H1 (cell line): ENCODE measurements around the gene TPPP2. TPM values are rescaled to one million over a fixed set of nuclear protein-coding genes. Genes with fewer than 3 reads are reported as not detected.

Source experiments
- CTCF ChIA-PET: fragments of 300-600 bp; sonication (Branson Sonifier 250); formaldehyde crosslinking; loops from one replicate; lab custom pipeline; 2021; ENCODE audit not compliant: partially characterized antibody; lab: Charles Lee
- POLR2A ChIA-PET: fragments of 300-600 bp; sonication (Branson Sonifier 250); formaldehyde crosslinking; loops from one replicate; lab custom pipeline; 2021; ENCODE audit warnings: inconsistent platforms; ENCODE audit not compliant: partially characterized antibody; lab: Charles Lee
- DNase-seq, 2 experiments: peaks; one replicate each; pipeline versions ENCODE4 v3.0.0 to v3.0.0-alpha.2; 2010 to 2022; ENCODE audit warnings: low spot score in 2 of 2, low read depth in 1 of 2, mixed read lengths in 1 of 2
- FAIRE-seq: peaks from 2 replicates; lab custom pipeline; 2011; peaks lifted over from hg19 to GRCh38; lab: Jason Lieb, UNC
- H2AFZ ChIP-seq: 2 replicates; pipeline ENCODE4 v1.8.1; 2012; ENCODE audit warnings: low read length, inconsistent platforms
- H2AK5ac ChIP-seq: 2 replicates; pipeline ENCODE4 v1.6.1; 2013; ENCODE audit warnings: low read depth, low read length
- H2BK120ac ChIP-seq: replicated peaks from 2 replicates; pipeline ENCODE3; 2013; ENCODE audit warnings: low read depth, low read length, inconsistent platforms
- H2BK12ac ChIP-seq: 2 replicates; pipeline ENCODE4 v1.6.1; 2013; ENCODE audit warnings: low read depth, low read length
- H2BK15ac ChIP-seq: 2 replicates; pipeline ENCODE4 v1.6.1; 2013; ENCODE audit warnings: low read length
- H2BK20ac ChIP-seq: 2 replicates; pipeline ENCODE4 v1.6.1; 2013; ENCODE audit warnings: low read length
- H2BK5ac ChIP-seq: 2 replicates; pipeline ENCODE4 v1.6.1; 2013; ENCODE audit warnings: low read depth, low read length
- H3K14ac ChIP-seq: 2 replicates; pipeline ENCODE4 v1.6.1; 2013; ENCODE audit warnings: inconsistent platforms; ENCODE audit not compliant: insufficient read length
- H3K18ac ChIP-seq: 2 replicates; pipeline ENCODE4 v1.6.1; 2013; ENCODE audit warnings: low read length; ENCODE audit errors: extremely low read depth
- H3K23ac ChIP-seq: 2 replicates; pipeline ENCODE4 v1.6.1; 2013; ENCODE audit warnings: inconsistent platforms; ENCODE audit not compliant: insufficient read length
- H3K23me2 ChIP-seq: 2 replicates; pipeline ENCODE4 v1.6.1; 2013; ENCODE audit warnings: low read depth, low read length
- H3K27ac ChIP-seq: 2 replicates; pipeline ENCODE4 v1.6.1; 2011; ENCODE audit warnings: low read depth, low read length, inconsistent platforms
- H3K27me3 ChIP-seq, 4 experiments: replicated peaks in 1 of 4; 1 replicate in 1 of 4; 2 replicates in 3 of 4; pipeline versions ENCODE4 v1.6.1 to v1.8.1; 2011 to 2013; ENCODE audit warnings: low read length in 3 of 4, mild to moderate bottlenecking in 3 of 4, inconsistent platforms in 2 of 4, mixed read lengths in 2 of 4, moderate library complexity in 1 of 4; ENCODE audit not compliant: control insufficient read depth in 3 of 4, insufficient read depth in 3 of 4; ENCODE audit errors: extremely low read depth in 1 of 4
- H3K36me3 ChIP-seq, 4 experiments: 2 replicates each; pipeline versions ENCODE4 v1.6.1 to v1.8.1; 2011 to 2013; ENCODE audit warnings: mild to moderate bottlenecking in 4 of 4, low read length in 3 of 4, moderate library complexity in 2 of 4, control low read depth in 1 of 4, inconsistent platforms in 1 of 4; ENCODE audit not compliant: insufficient read depth in 4 of 4, control insufficient read depth in 2 of 4
- H3K4ac ChIP-seq: replicated peaks from 2 replicates; pipeline ENCODE3; 2013; ENCODE audit warnings: low read length, low read depth, mixed read lengths, inconsistent platforms; ENCODE audit not compliant: insufficient read length
- H3K4me1 ChIP-seq, 4 experiments: replicated peaks in 1 of 4; 1 replicate in 1 of 4; 2 replicates in 3 of 4; pipeline versions ENCODE4 v1.6.1 to v1.8.1; 2011 to 2013; ENCODE audit warnings: low read length in 3 of 4, inconsistent platforms in 2 of 4, mixed read lengths in 1 of 4; ENCODE audit not compliant: insufficient read depth in 4 of 4, control insufficient read depth in 3 of 4
- H3K4me2 ChIP-seq, 2 experiments: 2 replicates each; pipeline versions ENCODE4 v1.6.1 to v1.8.1; 2011 to 2013; ENCODE audit warnings: low read depth in 2 of 2, low read length in 2 of 2, control low read depth in 1 of 2, inconsistent platforms in 1 of 2, mild to moderate bottlenecking in 1 of 2; ENCODE audit not compliant: insufficient read depth in 1 of 2
- H3K4me3 ChIP-seq, 4 experiments: fragments of 200-600, 300-600 bp in 1 of 4; sonication (generic), shearing (Covaris generic), sonication (Bioruptor Twin) in 1 of 4; 2 replicates each; pipeline versions ENCODE4 v1.5.1 to v1.8.1; 2011 to 2016; ENCODE audit warnings: low read length in 4 of 4, low read depth in 3 of 4, control low read depth in 2 of 4, inconsistent platforms in 2 of 4, mild to moderate bottlenecking in 2 of 4, mixed read lengths in 1 of 4, moderate library complexity in 1 of 4; ENCODE audit not compliant: insufficient read depth in 2 of 4; ENCODE audit errors: extremely low read depth in 1 of 4
- H3K56ac ChIP-seq: replicated peaks from 2 replicates; pipeline ENCODE3; 2013; ENCODE audit warnings: low read depth, mild to moderate bottlenecking, mixed read lengths, low read length, inconsistent platforms; ENCODE audit not compliant: insufficient read length
- H3K79me1 ChIP-seq: 2 replicates; pipeline ENCODE4 v1.6.1; 2013; ENCODE audit warnings: low read depth, low read length, control low read depth
- H3K79me2 ChIP-seq, 2 experiments: 2 replicates each; pipeline versions ENCODE4 v1.6.1 to v1.8.1; 2012 to 2013; ENCODE audit warnings: low read length in 2 of 2, mild to moderate bottlenecking in 2 of 2, inconsistent platforms in 1 of 2; ENCODE audit not compliant: insufficient read depth in 2 of 2, control insufficient read depth in 1 of 2
- H3K9ac ChIP-seq, 4 experiments: replicated peaks in 1 of 4; 1 replicate in 1 of 4; 2 replicates in 3 of 4; pipeline versions ENCODE4 v1.6.1 to v1.8.1; 2011 to 2013; ENCODE audit warnings: low read depth in 3 of 4, low read length in 3 of 4, control low read depth in 2 of 4, mild to moderate bottlenecking in 2 of 4, moderate library complexity in 2 of 4, inconsistent platforms in 1 of 4; ENCODE audit errors: extremely low read depth in 1 of 4
- H3K9me3 ChIP-seq, 2 experiments: 2 replicates each; pipeline versions ENCODE4 v1.6.1 to v1.8.1; 2012 to 2013; ENCODE audit warnings: mild to moderate bottlenecking in 2 of 2, moderate library complexity in 2 of 2, control low read depth in 1 of 2, inconsistent platforms in 1 of 2, low read depth in 1 of 2, low read length in 1 of 2, mixed read lengths in 1 of 2; ENCODE audit not compliant: insufficient read depth in 2 of 2
- H4K20me1 ChIP-seq, 2 experiments: replicated peaks in 1 of 2; 2 replicates each; pipeline versions ENCODE3 to v1.8.1; 2011 to 2013; ENCODE audit warnings: inconsistent platforms in 2 of 2, low read length in 2 of 2, mild to moderate bottlenecking in 1 of 2; ENCODE audit not compliant: insufficient read depth in 2 of 2, control insufficient read depth in 1 of 2
- H4K5ac ChIP-seq: 2 replicates; pipeline ENCODE4 v1.6.1; 2013; ENCODE audit warnings: low read length, low read depth, mixed read lengths, inconsistent platforms; ENCODE audit not compliant: insufficient read length
- H4K8ac ChIP-seq: 2 replicates; pipeline ENCODE4 v1.8.0; 2013; ENCODE audit warnings: mild to moderate bottlenecking, moderate library complexity, low read length, inconsistent platforms; ENCODE audit not compliant: insufficient read depth; ENCODE audit errors: extremely low read depth
- H4K91ac ChIP-seq: replicated peaks from 2 replicates; pipeline ENCODE3; 2013; ENCODE audit warnings: low read length, mixed read lengths, inconsistent platforms; ENCODE audit not compliant: insufficient read length
- CHD1 ChIP-seq: IDR thresholded peaks from 2 replicates; pipeline ENCODE4 v1.6.1; 2012; ENCODE audit warnings: low read depth, low read length, improper control_type of control experiment
- CHD2 ChIP-seq: IDR thresholded peaks from 2 replicates; pipeline ENCODE4 v1.6.1; 2012; ENCODE audit warnings: low read length, improper control_type of control experiment
- CREB1 ChIP-seq: IDR thresholded peaks from 2 replicates; pipeline ENCODE4 v1.6.1; 2012; ENCODE audit warnings: inconsistent platforms
- CTBP2 ChIP-seq: IDR thresholded peaks from 2 replicates; pipeline ENCODE4 v1.7.0; 2011; ENCODE audit warnings: borderline replicate concordance, mild to moderate bottlenecking, moderate library complexity, mixed read lengths, low read length; ENCODE audit not compliant: insufficient read depth, insufficient read length
- EP300 ChIP-seq, 2 experiments: IDR thresholded peaks; 1 replicate in 1 of 2; 2 replicates in 1 of 2; pipeline ENCODE4 v1.6.1; 2011 to 2012; ENCODE audit warnings: low read depth in 2 of 2, low read length in 2 of 2, mild to moderate bottlenecking in 2 of 2, borderline replicate concordance in 1 of 2, inconsistent platforms in 1 of 2, moderate library complexity in 1 of 2
- GABPA ChIP-seq: IDR thresholded peaks from 2 replicates; pipeline ENCODE4 v1.6.1; 2011; ENCODE audit warnings: mild to moderate bottlenecking, low read length, moderate library complexity, borderline replicate concordance; ENCODE audit not compliant: insufficient read depth
- POLR2A ChIP-seq, 2 experiments: IDR thresholded peaks; 1 replicate in 1 of 2; 2 replicates in 1 of 2; pipeline ENCODE4 v1.6.1; 2011; ENCODE audit warnings: low read depth in 2 of 2, low read length in 2 of 2, mild to moderate bottlenecking in 2 of 2; ENCODE audit errors: control extremely low read depth in 1 of 2
- RAD21 ChIP-seq, 2 experiments: IDR thresholded peaks in 1 of 2; conservative IDR thresholded peaks in 1 of 2; 2 replicates each; pipeline ENCODE4 v1.6.1; 2011; ENCODE audit warnings: low read depth in 2 of 2, low read length in 2 of 2, improper control_type of control experiment in 1 of 2, inconsistent platforms in 1 of 2, mild to moderate bottlenecking in 1 of 2, moderate library complexity in 1 of 2
- SP1 ChIP-seq: IDR thresholded peaks from 2 replicates; pipeline ENCODE4 v1.6.1; 2011; ENCODE audit warnings: low read depth, low read length
- TAF1 ChIP-seq: IDR thresholded peaks from 2 replicates; pipeline ENCODE4 v1.6.1; 2011; ENCODE audit warnings: mild to moderate bottlenecking, low read depth, low read length
- WGBS, 2 experiments: shearing (Covaris generic) in 1 of 2; methylation state at CpG; one replicate each; pipeline versions ENCODE4 v1.1.6 to v1.1.7; 2013 to 2015; ENCODE audit warnings: low lambda C conversion rate in 2 of 2, mixed read lengths in 2 of 2, inconsistent platforms in 1 of 2, low coverage in 1 of 2, missing lambda C conversion rate in 1 of 2; ENCODE audit not compliant: insufficient replicate concordance in 2 of 2, insufficient coverage in 1 of 2, insufficient read length in 1 of 2; ENCODE audit errors: extremely low coverage in 1 of 2, missing lambda C conversion rate in 1 of 2; 5-methylcytosine and 5-hydroxymethylcytosine counted together
- polyA plus RNA-seq, 7 experiments: library from polyadenylated mRNA; depleted of rRNA in 3 of 7; stranded (reverse) in 5 of 7; unstranded in 2 of 7; fragments of >200 nt in 5 of 7; fragments of 200-250 nt in 2 of 7; gene quantifications; 1 replicate in 5 of 7; 2 replicates in 1 of 7; 4 replicates in 1 of 7; pipeline versions ENCODE4 v1.2.1 to v1.2.3, GENCODE V29; 2011 to 2013; ENCODE audit warnings: missing spikeins in 2 of 7, mixed read lengths in 2 of 7
- total RNA-seq: library from RNA; stranded (reverse); fragmentation: NEBNext Ultra II Directional; extraction: Animal tissue kit (Norgen Biotek cat#: 25700); gene quantifications from 2 replicates; pipeline ENCODE4 v1.2.1, GENCODE V29; 2021
- TF ChIP-seq, protein P1 (sequence below): IDR thresholded peaks from 2 replicates; pipeline ENCODE4 v1.6.1; 2011; ENCODE audit warnings: low read length, improper control_type of control experiment

The TPPP2 gene
- total and polyA plus RNA-seq, 2 of the 8 experiments (the other 6 are each of a cell fraction or from before 2014, with no cell fraction given): not detected

DNA sequence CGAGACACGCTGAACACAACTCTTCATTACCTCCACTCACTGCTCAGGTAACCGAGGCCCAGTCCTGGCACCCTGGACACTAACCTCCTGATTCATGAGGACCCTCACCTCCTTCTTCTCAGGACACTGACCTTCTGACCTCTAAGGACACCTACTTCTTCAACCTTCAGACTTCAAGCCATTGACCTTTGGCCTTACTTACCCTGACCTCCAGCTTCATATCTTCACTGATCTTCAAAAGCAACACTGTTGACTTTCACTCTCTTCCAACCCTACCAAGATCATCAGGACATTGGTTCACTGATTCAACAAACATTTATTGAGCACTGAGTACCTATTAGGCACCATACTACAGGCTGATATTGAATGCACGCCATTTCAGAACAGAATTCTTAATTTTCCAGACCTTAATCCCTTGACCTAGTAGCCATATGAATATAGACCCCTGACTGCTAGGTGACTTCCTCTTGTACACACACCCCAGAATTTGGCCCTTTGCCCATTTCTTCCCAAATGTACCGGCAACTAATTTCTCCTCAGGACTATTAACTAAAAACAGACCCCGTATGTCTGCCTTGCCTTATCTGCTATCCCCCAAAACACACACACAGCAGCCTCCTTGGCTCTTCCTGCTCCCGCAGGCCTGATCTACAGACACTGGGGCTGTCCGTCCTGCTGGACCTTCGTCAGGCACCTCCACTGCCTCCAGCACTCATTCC is 45.9 kb downstream of the TPPP2 start:
- H3K18ac ChIP-seq: no peak overlapping the region
- WGBS, 2 experiments: 96% methylated on average over 7 of the region's 9 CpGs; no CpG with 5 or more reads in 1 of the 2 experiments
- H2BK15ac ChIP-seq: no peak overlapping the region
- H4K20me1 ChIP-seq: peaks cover 2 to 9% of the 10 kb centered on the region in 2 experiments
- no peak overlapping the region for H2AK5ac ChIP-seq
- H3K4me1 ChIP-seq: peaks cover 3 to 9% (median 5%) of the 10 kb centered on the region in 4 experiments; a peak in 6 of 7 replicates
- no peak overlapping the region for H3K4me2 ChIP-seq
- H3K56ac ChIP-seq: no peak overlapping the region
- no peak overlapping the region for H4K5ac ChIP-seq
- H4K91ac ChIP-seq: no peak overlapping the region
- ChIA-PET CTCF (interaction anchor here (1.3 to 6.6 kb wide), 5 partner anchors 8 to 61 kb away, joined by 5 to 110 read pairs (median 66); partner anchors contain the start of gene TMEM253), POLR2A (interaction anchor here (12.4 kb wide), 1 partner anchor 9 kb away, joined by 245 read pairs; no protein-coding TSS in a partner anchor)
- H2BK120ac ChIP-seq: no peak overlapping the region
- no peaks in the 10 kb centered on the region for H3K9me3 ChIP-seq
- no peak overlapping the region for H3K4me3 ChIP-seq
- no peak overlapping the region for H2AFZ ChIP-seq
- no peaks in the 10 kb centered on the region for H3K27me3 ChIP-seq
- no peak overlapping the region for H3K4ac ChIP-seq
- H3K36me3 ChIP-seq: peaks cover 41 to 70% (median 57%) of the 10 kb centered on the region in 4 experiments
- no peak overlapping the region for H2BK12ac ChIP-seq
- no peak for DNase-seq
- no peak overlapping the region for H3K27ac ChIP-seq
- H2BK5ac ChIP-seq: no peak overlapping the region
- no peak overlapping the region for H4K8ac ChIP-seq
- no peak overlapping the region for H3K23ac ChIP-seq
- no peak overlapping the region for H3K14ac ChIP-seq
- no peak for FAIRE-seq
- peaks cover 2% of the 10 kb centered on the region for H3K79me1 ChIP-seq
- no peak overlapping the region for H2BK20ac ChIP-seq
- H3K9ac ChIP-seq: no peak overlapping the region
- peaks cover 0 to 13% of the 10 kb centered on the region in 2 experiments; a peak in 2 of 4 replicates for H3K79me2 ChIP-seq
- peaks cover 6% of the 10 kb centered on the region; the same call in 1 of the 2 replicates for H3K23me2 ChIP-seq
- TF ChIP-seq EP300 (IDR thresholded peaks at IDR 0.05; ENCODE audit: borderline replicate concordance in 1 of 2, low read depth in 2 of 2, low read length in 2 of 2): no peak
- TF ChIP-seq CREB1: no peak
- TF ChIP-seq CTBP2: no peak
- TF ChIP-seq POLR2A (IDR thresholded peaks at IDR 0.05; ENCODE audit: control extremely low read depth in 1 of 2, low read depth in 2 of 2, low read length in 2 of 2): no peak
- TF ChIP-seq, protein P1, sequence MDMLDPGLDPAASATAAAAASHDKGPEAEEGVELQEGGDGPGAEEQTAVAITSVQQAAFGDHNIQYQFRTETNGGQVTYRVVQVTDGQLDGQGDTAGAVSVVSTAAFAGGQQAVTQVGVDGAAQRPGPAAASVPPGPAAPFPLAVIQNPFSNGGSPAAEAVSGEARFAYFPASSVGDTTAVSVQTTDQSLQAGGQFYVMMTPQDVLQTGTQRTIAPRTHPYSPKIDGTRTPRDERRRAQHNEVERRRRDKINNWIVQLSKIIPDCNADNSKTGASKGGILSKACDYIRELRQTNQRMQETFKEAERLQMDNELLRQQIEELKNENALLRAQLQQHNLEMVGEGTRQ: no peak
- no peak for TF ChIP-seq CHD1
- TF ChIP-seq GABPA: no peak
- no peak for TF ChIP-seq SP1
- no peak for TF ChIP-seq TAF1
- no peak for TF ChIP-seq CHD2
- TF ChIP-seq RAD21 (IDR thresholded peaks at IDR 0.05 in 1 of 2, conservative IDR thresholded peaks at IDR 0.05 in 1 of 2; ENCODE audit: low read depth in 2 of 2, low read length in 2 of 2): no peak
